Measurements from ENCODE around the gene RNF144A.

- TF ChIP-seq CTCF (IDR thresholded peaks at IDR 0.05) = peak in 5 of 7 experiments; percentile 6 to 48 (median 45)
- TF ChIP-seq POLR2A (IDR thresholded peaks at IDR 0.05) = peak in 2 of 3 donors; percentile 43 to 64
Measured at GRCh38 chr2:7034303-7034702, 117.1 kb downstream of the RNF144A start.

Data from body of pancreas (tissue), 4 donors.